Measurements from ENCODE around the gene ETV7.
"Not testable (repeated sequence)": the region's sequence is repeated elsewhere in the genome, so short reads cannot be mapped to it uniquely, and the experiment has no call there.

ETV7 gene

GRCh38 chr6:36370638-36371037, 16.8 kb downstream of the ETV7 start:
- H3K4me1 ChIP-seq (ENCODE audit: control insufficient read depth in 1 of 2, insufficient read depth in 1 of 2, low read depth in 1 of 2, low read length in 1 of 2), result peaks cover 56 to 65% of the 10 kb centered on the region in 2 experiments
- no peaks in the 10 kb centered on the region for H3K36me3 ChIP-seq
- no peaks in the 10 kb centered on the region for H3K27me3 ChIP-seq
- no peak overlapping the region for H3K4me3 ChIP-seq (ENCODE audit: low read depth in 1 of 2, low read length in 1 of 2)
- H3K9me3 ChIP-seq, result no peaks in the 10 kb centered on the region
- H3K27ac ChIP-seq, result no peak overlapping the region
- TF ChIP-seq CTCF (IDR thresholded peaks at IDR 0.05), result no peak

- no peak for TF ChIP-seq CTCF (IDR thresholded peaks at IDR 0.05)
- Histone ChIP-seq H3K27me3 (no peaks in the 10 kb centered on the region), H3K27ac (peak overlapping the region; percentile 87)
These were observed 18.3 kb downstream of the ETV7 start for GRCh38 chr6:36368921-36369865.

GRCh38 chr6:36368421-36368820, 19.0 kb downstream of the ETV7 start:
- TF ChIP-seq CTCF (IDR thresholded peaks at IDR 0.05), result no peak
- Histone ChIP-seq H3K27me3 (no peaks in the 10 kb centered on the region), H3K4me3 (ENCODE audit: low read depth in 1 of 2, low read length in 1 of 2) (peak overlapping the region in 1 of 2 experiments; percentile 54), H3K27ac (peak overlapping the region; percentile 87), H3K9me3 (no peaks in the 10 kb centered on the region), H3K4me1 (ENCODE audit: control insufficient read depth in 1 of 2, insufficient read depth in 1 of 2, low read depth in 1 of 2, low read length in 1 of 2) (peaks cover 59 to 75% of the 10 kb centered on the region in 2 experiments), H3K36me3 (no peaks in the 10 kb centered on the region)

More at GRCh38 chr6:36368921-36369865, 18.3 kb downstream of the ETV7 start:
- Histone ChIP-seq H3K4me3 (ENCODE audit: low read depth in 1 of 2, low read length in 1 of 2) (peak overlapping the region; percentile 22 to 54), H3K4me1 (ENCODE audit: control insufficient read depth in 1 of 2, insufficient read depth in 1 of 2, low read depth in 1 of 2, low read length in 1 of 2) (peaks cover 62 to 73% of the 10 kb centered on the region in 2 experiments), H3K36me3 (no peaks in the 10 kb centered on the region), H3K9me3 (no peaks in the 10 kb centered on the region)

- H3K9me3 ChIP-seq, result no peaks in the 10 kb centered on the region
- H3K27ac ChIP-seq, result peak overlapping the region; percentile 87
- no peaks in the 10 kb centered on the region for H3K36me3 ChIP-seq
- H3K4me3 ChIP-seq (ENCODE audit: low read depth in 1 of 2, low read length in 1 of 2), result peak overlapping the region in 1 of 2 experiments; percentile 54
- no peaks in the 10 kb centered on the region for H3K27me3 ChIP-seq
- peaks cover 63 to 75% of the 10 kb centered on the region in 2 experiments for H3K4me1 ChIP-seq (ENCODE audit: control insufficient read depth in 1 of 2, insufficient read depth in 1 of 2, low read depth in 1 of 2, low read length in 1 of 2)
- no peak for TF ChIP-seq CTCF (IDR thresholded peaks at IDR 0.05)
These were observed 19.7 kb downstream of the ETV7 start for GRCh38 chr6:36367743-36368142.

GRCh38 chr6:36364669-36365479, 22.6 kb downstream of the ETV7 start:
- Histone ChIP-seq H3K27me3 (no peaks in the 10 kb centered on the region), H3K9me3 (no peaks in the 10 kb centered on the region), H3K27ac (no peak overlapping the region), H3K4me3 (ENCODE audit: low read depth in 1 of 2, low read length in 1 of 2) (no peak overlapping the region), H3K4me1 (ENCODE audit: control insufficient read depth in 1 of 2, insufficient read depth in 1 of 2, low read depth in 1 of 2, low read length in 1 of 2) (peaks cover 65 to 84% of the 10 kb centered on the region in 2 experiments), H3K36me3 (no peaks in the 10 kb centered on the region)
- TF ChIP-seq CTCF (IDR thresholded peaks at IDR 0.05), result no peak

- not testable (repeated sequence) for H3K36me3 ChIP-seq, H3K9me3 ChIP-seq, H3K27me3 ChIP-seq
These were observed 23.3 kb downstream of the ETV7 start for GRCh38 chr6:36364061-36364635.

GRCh38 chr6:36363371-36363752, 24.1 kb downstream of the ETV7 start:
- H3K4me1 ChIP-seq (ENCODE audit: control insufficient read depth in 1 of 2, insufficient read depth in 1 of 2, low read depth in 1 of 2, low read length in 1 of 2), result peaks cover 50 to 69% of the 10 kb centered on the region in 2 experiments
- H3K27ac ChIP-seq, result peak overlapping the region; percentile 83
- H3K9me3 ChIP-seq, H3K27me3 ChIP-seq, H3K36me3 ChIP-seq: not testable (repeated sequence)
- peak overlapping the region; percentile 40 to 49 for H3K4me3 ChIP-seq (ENCODE audit: low read depth in 1 of 2, low read length in 1 of 2)

More at GRCh38 chr6:36364061-36364635, 23.3 kb downstream of the ETV7 start:
- H3K4me3 ChIP-seq (ENCODE audit: low read depth in 1 of 2, low read length in 1 of 2); H3K27ac ChIP-seq: not testable (repeated sequence)
- peaks cover 58 to 77% of the 10 kb centered on the region in 2 experiments for H3K4me1 ChIP-seq (ENCODE audit: control insufficient read depth in 1 of 2, insufficient read depth in 1 of 2, low read depth in 1 of 2, low read length in 1 of 2)

Measured in neutrophil (primary cell).